GM12874 (cell line): ENCODE results near the gene LYSMD4.

Experiments used
- TF ChIP-seq, protein P1 (sequence below): IDR thresholded peaks from 2 replicates; pipeline ENCODE4 v1.5.1; 2011; ENCODE audit warnings: low read depth, mild to moderate bottlenecking, control low read depth, low read length, moderate library complexity; ENCODE audit not compliant: insufficient read depth

Gene LYSMD4

DNA sequence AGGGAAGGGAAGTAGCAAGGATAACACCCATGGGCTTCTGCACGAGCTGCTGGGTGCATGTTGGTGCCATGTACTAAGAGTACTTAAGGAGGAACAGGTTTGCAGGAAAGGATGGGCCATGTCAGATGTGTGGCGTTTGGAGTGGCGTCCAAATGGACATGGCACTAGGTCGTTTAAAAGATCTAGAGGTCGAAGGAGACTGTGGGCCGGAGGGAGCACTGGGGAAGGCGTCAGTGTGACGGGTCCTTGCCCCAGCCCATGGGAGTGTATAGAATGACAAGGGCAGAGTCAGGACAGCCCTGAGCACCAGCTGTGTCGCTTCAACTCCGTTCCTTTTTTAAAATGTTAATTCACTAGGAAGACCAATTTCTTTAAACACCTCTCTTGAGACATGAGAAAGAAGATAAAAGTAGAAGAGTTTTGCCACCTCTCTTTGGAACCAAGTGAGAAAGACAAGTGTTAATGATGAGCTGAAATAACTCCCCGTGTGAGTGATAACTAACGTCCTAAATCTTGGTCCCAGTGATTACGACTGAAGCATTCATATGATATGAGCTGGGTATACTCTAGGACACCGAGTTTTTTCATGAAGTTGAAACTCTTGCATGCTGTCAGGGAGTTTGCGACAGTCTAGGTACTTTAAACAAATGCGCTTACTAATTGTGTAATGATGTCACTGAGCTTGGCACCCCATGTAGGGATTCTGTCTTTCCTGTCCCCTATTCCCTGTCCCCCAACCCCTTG is 23.8 kb downstream of the LYSMD4 start:
- TF ChIP-seq, protein P1, sequence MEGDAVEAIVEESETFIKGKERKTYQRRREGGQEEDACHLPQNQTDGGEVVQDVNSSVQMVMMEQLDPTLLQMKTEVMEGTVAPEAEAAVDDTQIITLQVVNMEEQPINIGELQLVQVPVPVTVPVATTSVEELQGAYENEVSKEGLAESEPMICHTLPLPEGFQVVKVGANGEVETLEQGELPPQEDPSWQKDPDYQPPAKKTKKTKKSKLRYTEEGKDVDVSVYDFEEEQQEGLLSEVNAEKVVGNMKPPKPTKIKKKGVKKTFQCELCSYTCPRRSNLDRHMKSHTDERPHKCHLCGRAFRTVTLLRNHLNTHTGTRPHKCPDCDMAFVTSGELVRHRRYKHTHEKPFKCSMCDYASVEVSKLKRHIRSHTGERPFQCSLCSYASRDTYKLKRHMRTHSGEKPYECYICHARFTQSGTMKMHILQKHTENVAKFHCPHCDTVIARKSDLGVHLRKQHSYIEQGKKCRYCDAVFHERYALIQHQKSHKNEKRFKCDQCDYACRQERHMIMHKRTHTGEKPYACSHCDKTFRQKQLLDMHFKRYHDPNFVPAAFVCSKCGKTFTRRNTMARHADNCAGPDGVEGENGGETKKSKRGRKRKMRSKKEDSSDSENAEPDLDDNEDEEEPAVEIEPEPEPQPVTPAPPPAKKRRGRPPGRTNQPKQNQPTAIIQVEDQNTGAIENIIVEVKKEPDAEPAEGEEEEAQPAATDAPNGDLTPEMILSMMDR: no peak

DNA sequence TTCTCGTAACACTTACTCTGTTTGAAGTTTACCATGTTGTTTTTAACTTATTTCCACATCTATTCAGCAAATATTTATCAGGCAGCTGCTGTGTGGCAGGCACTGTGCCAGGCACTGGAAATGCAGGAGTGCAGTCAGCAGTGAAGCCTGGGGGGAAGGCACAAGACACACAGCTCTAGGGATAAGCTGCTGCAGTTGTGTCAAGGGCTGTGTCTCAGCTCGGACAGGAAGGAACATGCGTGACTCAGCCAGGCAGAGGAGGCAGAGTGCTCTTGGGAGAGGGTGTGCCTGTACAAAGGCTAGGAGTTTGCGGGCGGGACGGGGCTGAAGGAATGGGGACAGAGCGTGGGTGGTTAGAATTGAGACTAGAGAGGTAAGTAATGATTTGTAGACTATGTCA is 24.7 kb downstream of the LYSMD4 start:
- TF ChIP-seq, protein P1: no peak

DNA sequence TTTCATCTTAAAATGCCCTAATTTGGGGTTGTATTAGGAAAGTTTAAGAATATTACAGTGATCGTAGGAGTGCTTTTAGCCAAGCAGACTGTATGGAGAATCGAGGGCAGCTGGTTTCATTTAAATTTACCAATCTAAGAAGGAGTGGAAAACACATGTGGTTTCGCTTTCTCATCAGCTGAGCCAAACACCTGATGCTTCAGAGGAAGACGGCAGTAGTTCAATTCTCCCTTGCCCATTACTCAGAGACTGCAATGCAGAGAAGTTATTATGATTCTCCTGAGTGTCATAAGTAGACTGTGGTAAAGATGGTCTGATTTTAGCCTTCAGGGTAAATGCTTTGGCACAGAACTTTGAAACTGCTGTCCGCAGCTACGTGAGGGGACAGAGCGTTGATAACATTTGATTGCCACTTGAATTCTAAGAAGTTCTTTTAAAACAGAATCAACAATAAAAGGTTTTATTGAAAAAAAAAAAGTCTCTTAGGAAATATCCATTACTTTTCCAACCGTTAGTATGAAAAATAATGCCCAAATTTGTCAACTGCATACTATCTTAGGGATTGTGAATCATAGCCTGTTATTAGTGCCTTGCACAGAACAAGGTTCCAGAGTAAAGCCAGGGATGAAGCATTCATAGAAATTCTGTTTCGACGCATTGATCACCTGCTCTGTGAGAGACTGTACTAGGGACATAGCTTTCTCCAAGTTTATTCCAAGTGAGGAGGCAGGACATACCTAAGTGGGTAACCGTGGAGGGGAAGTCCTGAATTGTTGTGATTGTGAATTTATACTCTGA is 25.6 kb downstream of the LYSMD4 start:
- TF ChIP-seq, protein P1: no peak

DNA sequence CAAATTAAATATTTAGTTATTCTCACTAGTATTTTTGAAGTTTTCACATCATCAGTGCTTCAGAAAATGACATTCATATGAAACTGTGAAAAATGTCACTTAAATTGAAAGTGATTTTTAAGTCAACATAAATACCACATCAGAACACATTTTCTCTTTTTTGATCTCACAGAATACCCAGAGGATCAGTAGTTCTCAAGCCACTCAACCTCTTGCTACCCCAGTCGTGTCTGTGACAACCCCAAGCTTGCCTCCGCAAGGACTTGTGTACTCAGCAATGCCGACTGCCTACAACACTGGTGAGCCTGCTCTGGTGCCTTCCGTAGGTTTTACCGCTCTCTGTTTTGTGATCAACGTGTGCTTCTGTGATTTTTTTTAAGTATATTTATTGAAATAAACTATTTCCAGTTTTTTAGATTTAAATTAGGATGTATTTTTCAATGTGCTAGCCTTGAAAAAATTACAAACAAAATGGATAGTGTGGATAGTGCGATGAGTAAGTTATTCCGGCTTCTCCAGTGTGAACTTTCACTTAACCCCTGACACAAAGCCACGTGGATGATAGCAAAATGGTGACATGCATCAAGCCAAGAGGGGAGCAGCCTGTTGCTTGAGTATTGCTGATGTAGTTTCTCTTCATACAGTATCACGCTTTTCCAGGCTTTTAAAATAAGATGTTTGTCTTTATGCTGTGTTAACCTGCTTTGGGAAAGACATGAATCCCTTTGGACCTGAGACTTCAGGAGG is 26.5 kb downstream of the LYSMD4 start:
- TF ChIP-seq, protein P1: no peak

DNA sequence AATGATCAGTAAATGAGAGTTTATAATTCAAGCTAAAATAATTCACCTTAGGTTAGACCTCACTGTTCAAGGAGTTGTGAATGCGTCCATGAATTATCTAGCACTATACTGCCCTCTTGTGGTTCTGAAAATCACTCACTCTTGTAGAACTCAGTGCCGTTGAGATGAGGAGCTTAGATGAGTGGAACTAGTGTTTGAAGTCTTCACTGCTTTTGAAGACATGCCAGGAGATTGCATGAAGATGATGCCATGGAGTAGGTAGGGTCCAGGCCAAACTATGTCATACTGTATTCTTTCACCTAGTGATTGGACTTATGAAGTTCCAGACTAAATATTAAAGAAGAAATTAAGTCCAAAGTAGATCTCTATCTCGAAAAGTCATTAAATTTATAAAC is 28.8 kb downstream of the LYSMD4 start:
- TF ChIP-seq, protein P1: peak; percentile 46

DNA sequence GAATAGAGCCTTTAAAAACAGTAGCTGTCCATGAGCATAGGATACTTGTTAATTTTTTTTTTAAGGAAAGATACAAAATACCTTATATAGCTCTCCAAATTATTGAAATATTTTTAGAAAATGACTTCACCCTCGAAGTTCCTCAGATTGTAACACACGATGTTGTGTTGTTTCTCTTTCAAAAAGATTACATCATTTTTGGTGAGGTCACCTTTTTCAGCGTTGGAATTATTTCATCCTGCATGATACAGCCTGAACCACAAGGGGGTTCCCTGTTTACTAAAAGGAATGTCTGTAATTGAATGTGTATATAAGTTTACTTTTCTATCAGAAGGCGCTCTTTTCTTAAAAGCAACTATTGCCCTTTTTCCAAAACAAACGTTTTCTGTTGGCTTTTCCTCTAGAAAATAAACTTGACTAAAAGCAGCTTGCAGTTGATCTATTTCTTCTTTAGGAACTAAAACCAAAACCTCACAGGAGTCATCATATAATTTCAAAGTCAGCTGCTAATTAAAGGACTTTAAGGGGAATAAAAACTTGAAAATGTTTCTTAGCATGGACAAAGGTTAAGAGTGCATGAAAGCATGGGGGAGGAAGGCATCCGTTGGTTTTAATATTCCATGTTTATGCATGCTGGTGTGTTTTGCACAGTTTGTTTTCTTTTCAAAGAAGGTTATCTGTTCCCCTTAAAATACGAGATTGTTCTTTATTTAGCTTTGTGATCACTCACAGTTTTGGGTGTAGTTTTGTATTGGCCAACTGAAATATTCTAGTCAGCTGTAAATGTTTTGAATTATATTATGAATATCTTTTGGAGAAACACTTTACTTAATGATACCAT is 29.4 kb downstream of the LYSMD4 start:
- TF ChIP-seq, protein P1: peak; percentile 7; the same call in 1 of the 2 replicates
